Measurements from ENCODE around the gene EHMT1. TPM values are rescaled to one million over a fixed set of nuclear protein-coding genes. Genes with fewer than 3 reads are reported as not detected.
"Not testable (repeated sequence)": the region's sequence is repeated elsewhere in the genome, so short reads cannot be mapped to it uniquely, and the experiment has no call there.

Gene EHMT1
- total RNA-seq, 1 experiment from 2014 or later = 85.4 TPM

- no peak for DNase-seq (ENCODE audit: low spot score)
Measured at GRCh38 chr9:137860361-137860760, 241.6 kb downstream of the EHMT1 start.

DNA sequence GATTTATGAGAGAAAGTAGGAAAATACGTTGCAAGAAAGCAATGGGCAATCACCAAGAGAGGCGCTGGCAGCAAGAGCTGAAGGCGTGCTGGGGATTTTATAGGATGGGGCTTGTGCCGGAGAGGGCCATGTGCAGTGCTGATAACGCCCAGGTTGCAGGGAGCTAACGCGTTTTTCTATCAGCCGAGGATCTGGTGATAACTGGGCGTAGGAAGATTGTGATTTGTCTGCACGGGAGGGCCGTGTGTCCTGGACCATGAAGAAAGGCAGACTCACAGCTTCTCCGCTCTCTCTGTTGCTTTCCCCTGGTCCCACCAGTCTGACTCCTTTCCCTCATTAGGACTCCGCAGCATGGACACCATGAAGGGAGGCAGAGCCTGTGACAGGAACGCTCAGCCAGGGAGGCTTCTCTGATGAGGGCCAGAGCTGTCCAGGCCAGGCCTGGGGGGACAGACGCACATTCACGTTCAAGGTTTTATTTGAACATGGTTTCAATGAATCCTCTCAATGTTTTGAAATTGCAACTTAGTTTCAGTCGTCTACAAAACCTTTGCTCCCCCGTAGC, 246.9 kb downstream of the EHMT1 start:
- DNase-seq (ENCODE audit: low spot score) = no peak

DNA sequence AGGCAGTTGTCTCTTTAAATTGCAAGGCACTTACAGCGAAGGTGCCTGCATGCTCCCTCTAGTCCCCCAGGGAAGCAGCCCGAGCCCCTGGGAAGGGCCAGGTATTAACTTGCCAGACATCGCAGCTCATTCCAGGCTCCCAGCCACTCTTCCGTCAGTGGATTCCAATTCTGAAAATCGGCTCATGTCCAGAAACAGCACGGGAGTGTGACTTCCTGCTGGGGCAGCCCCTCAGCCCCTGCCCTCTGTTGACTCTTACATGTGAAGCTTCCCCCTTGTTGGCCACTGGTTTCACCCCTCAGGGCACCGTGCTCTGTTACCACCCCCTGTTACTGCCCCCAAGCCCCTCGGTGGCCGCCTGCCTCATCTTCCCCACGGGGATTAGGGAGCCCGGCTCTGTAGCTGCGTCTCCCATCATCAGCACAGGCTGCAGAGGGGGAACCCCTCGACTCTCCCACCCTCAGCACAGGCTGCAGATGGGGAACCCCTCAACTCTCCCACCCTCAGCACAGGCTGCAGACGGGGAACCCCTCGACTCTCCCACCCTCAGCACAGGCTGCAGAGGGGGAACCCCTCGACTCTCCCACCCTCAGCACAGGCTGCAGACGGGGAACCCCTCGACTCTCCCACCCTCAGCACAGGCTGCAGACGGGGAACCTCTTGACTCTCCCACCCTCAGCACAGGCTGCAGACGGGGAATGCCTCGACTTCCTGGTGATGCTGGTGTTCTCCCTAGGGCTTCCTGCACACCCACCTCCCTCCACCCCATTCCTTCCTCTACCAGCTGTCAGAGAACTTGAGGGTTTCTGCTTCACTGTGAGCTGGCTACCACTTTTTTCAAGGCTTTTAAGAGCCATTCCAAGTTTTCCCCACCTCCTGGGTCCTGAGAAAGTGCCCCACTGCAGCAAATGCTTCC, 247.7 kb downstream of the EHMT1 start:
- DNase-seq (ENCODE audit: low spot score) = no peak

GRCh38 chr9:137870432-137870831, 251.6 kb downstream of the EHMT1 start:
- no peak for DNase-seq (ENCODE audit: low spot score)

DNA sequence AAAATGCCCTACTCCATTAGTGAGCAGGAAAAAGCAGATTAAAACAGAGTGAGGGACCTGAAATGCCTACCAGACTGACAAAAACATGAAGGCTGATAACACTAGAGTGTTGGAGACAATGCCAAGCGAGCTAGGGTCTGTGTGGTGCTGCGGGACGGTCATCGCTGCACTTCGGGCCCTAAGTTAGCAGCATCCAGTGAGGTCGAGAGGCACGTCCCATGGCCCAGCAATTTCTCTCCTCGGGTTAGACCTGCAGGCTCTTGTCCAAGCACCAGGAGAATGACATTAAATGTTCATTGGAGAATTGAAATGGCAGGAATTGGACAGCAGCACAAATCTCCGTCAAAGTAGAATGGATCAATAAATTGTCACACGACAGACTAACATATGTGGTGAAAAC, 253.5 kb downstream of the EHMT1 start:
- DNase-seq (ENCODE audit: low spot score) = no peak

- no peak for DNase-seq (ENCODE audit: low spot score)
Measured at GRCh38 chr9:137873408-137873807, 254.6 kb downstream of the EHMT1 start.

- DNase-seq (ENCODE audit: low spot score) = no peak
Measured at GRCh38 chr9:137873858-137874362, 255.1 kb downstream of the EHMT1 start.

DNA sequence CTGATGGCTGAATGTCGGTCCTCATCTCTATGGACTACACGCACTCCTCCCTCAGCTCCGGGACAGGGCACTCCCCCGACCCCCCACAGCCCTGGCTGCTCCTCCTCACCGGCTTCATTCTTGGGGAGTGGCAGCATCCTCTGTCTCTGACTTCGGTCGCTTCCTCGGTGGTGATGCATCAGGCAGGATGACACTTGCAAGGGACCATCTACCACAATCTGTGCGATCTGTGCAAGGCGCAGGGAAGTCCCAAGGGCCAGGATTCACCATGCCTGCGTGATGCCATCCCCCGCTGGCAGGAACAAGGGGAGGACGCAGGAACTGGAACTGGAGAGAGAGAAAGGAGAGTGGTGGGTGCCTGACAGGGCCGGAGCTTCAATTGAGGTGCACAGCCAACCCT, 256.5 kb downstream of the EHMT1 start:
- no peak for DNase-seq (ENCODE audit: low spot score)

DNA sequence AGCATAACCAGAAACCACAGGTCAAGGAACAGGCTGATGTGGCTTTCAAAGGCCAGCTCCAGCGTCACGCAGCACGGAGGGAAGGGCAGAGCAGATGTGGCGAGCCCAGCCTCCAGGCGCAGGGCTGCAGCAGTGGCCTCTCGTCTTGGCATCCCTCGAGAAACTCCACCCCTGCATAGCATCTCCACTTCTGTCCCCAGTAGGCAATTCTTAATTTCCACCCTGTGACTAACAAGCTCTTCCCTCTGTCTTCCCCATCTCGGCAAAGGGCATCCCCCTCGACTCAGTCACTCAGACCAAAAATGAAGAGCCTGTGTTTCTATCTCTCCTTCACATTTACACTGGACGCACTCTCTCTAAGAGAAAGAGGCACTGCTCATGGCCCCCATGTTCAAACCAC, 257.0 kb downstream of the EHMT1 start:
- DNase-seq (ENCODE audit: low spot score) = no peak

DNA sequence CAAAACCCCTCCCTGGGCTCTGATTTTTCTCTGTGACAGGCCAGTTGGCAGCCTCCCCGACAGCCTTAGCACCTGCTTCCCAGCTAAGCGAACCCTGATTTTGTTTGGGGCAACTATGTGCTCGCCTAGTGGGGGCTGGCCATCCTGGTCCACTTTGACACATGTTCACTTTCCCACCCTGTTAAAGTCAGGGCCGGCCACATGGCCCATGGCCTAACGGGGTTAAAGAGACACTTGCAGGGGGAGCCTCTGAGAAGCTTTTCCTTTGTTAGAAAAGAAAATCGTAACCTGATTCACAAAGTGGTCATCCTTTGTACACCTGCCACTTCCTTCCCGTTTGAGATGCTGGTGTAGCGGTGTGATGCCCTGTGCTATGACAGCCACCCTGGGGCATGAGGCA, 257.5 kb downstream of the EHMT1 start:
- no peak for DNase-seq (ENCODE audit: low spot score)

DNA sequence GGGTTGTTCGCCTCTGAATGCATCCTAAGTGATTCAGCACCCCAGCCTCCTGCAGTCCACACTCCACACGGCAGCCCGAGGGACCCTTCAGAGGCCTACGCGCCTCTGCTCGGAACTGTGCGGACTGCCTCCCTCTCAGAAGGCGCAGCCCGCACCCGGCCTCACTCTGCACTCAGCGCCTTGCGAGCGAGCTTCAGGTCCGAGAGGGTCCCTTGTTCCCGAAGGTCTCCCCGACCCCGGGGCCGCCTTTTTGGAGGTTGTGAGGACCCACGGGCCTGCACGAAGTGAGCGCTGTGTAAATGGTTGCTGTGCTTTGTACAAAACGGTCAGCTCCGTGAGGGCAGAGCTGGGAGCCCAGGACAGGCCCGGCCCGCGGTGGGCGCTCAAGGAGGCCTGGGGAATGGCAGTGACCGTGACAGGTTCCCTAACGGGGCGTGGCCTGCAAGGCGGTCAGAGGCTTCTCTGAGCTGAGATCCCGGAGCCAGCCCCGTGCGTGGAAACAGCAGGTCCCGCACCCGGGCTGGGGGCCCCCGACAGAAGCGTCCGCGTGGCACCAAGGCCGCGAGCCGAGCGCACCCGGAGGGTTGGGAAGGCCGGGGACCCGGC, 258.1 kb downstream of the EHMT1 start:
- no peak for DNase-seq (ENCODE audit: low spot score)

- not testable (repeated sequence) for DNase-seq (ENCODE audit: low spot score)
Measured at GRCh38 chr9:137877506-137878122, 258.8 kb downstream of the EHMT1 start, which contains the start of gene CACNA1B. CACNA1B (plus strand) TSS chr9:137877782; CDS start chr9:137877934, 152 bp downstream.

- DNase-seq (ENCODE audit: low spot score) = no peak
Measured at GRCh38 chr9:137878146-137878941, 259.5 kb downstream of the EHMT1 start.

DNA sequence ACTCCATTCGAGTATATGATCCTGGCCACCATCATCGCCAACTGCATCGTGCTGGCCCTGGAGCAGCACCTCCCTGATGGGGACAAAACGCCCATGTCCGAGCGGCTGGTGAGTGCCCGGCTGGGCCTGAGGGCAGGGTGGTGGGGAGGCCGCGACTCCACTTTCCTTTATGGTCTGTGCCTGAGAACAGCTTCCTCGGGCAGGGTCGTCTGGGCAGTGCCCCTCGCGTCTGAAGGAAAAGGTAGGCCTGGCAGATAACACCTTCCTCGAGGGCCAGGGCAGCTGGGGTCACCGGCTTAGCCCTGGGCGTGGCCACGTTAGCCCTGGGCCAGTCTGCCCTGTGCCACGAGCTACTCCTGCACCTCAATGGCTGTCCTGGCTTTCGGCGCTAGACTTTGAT, 260.2 kb downstream of the EHMT1 start:
- DNase-seq (ENCODE audit: low spot score) = no peak

- DNase-seq (ENCODE audit: low spot score) = no peak
Measured at GRCh38 chr9:137879566-137880150, 260.9 kb downstream of the EHMT1 start.

- DNase-seq (ENCODE audit: low spot score) = no peak
Measured at GRCh38 chr9:137880160-137880975, 261.6 kb downstream of the EHMT1 start.

- DNase-seq (ENCODE audit: low spot score) = no peak
Measured at GRCh38 chr9:137880976-137881530, 262.2 kb downstream of the EHMT1 start.

- no peak for DNase-seq (ENCODE audit: low spot score)
Measured at GRCh38 chr9:137881591-137882505, 263.0 kb downstream of the EHMT1 start.

- DNase-seq (ENCODE audit: low spot score) = no peak
Measured at GRCh38 chr9:137882506-137882821, 263.7 kb downstream of the EHMT1 start.

All from HT-29 (cell line).